Stimulated activated CD4-positive, alpha-beta T cell treated with anti-CD3 and anti-CD28 coated beads, Interleukin-4, amount 100 ng/mL, for 1 hour (primary cell): ENCODE measurements around the gene ETFA.

Source experiments
- DNase-seq: peaks from one replicate; pipeline ENCODE4 v3.0.0-alpha.2; 2020

Gene ETFA

DNA sequence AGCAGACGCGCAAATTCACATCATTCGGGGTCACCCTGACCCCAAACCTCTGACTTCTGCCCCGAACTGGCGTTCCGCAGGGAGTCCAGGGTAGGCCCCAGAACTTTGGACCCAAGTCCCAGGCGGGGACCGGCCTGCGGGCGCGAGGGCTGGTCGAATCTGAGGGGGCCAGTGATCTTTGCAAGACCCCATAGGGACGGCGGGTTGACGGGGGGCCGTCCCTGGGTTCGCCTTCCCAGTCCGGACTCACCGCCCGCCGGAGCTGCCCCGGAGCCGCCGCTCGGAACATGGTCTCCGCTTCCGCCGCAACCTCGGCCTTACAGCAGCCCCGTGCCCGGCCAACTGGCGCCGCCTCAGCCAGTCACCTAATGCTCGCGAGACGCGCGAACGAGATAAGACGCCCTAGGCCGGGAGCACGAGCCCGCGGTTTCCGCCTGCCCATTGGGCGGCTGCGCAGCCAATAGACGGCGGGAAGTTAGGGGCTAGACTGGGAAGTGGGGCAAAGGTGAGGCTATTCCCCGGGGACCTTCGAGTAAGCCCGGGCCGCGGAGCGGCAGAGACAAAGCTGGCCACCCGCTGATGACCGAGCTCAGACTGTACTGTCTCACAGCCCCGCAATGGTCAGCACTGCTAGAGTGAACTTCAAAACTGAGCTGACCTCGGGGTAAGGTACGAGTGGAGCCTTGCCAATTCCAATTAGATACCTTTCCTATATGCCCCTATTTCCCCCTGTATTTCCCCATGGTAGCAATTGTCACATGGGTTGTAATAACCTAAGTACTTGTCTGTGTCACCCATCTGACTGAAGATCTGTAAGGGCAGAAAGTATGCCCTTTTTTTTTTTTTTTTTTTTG lies at the start of gene ETFA:
TSS of gene ETFA (minus strand) at position 370 of the 854 bp plus-strand sequence. CDS start at position 289, 81 bp downstream.
- DNase-seq = peak; percentile 93

DNA sequence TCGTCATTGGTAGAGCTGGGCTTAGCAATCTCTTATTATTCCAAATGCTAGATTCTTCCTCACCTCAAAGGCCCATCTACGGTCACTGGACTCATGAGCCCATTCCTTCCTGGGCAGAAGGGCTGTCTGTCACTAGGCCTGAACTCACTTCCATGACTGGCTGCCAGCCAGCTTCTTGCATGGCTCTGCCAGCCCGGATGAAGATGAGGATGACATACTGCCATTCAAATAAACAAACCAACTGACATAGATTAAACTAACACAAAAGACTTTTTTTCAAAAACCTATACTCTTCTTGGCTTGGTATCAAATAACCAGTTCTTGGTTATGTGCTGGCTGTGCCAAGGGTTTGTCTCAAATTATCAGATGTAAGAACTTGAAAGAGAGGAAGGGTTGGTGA lies 49.1 kb upstream of the ETFA start:
- no peak for DNase-seq

DNA sequence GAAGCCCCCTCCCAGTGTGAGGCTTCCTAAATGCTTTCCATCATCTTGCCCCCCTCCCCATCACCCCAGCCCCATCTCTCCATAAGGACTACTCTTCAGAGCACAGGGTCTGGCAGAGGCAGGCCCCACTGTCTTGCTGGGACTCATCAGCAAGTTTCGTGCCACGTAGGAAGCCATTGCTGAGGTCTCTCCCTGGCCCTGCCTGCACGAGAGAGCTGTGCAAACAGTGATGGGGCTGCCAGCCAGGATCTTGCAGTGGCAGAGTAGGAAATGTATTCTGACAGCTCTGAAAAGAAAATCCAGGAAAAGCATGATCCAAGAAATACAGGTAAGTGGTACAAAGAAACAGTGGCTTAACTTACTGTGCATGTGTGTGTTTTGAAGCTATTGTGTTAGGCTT lies 47.9 kb upstream of the ETFA start:
- DNase-seq = no peak

DNA sequence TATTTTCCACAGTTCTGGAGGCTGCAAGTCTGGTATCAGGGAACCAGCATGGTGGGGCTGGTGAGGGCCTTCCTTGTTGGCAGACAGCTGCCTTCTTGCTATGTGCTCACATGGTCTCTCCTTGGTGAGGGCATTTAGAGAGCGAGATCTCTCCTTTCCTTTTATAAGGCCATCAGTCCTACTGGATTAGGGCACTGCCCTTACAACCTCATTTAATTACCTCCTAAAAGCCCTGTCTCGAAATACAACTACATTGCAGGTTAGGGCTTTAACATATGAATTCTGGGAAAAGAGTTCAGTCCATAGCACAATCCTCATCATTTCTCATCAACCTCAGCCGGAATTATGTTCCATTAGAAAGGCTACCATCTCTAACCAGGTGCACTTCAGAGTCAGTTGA lies 47.2 kb upstream of the ETFA start:
- DNase-seq = no peak

DNA sequence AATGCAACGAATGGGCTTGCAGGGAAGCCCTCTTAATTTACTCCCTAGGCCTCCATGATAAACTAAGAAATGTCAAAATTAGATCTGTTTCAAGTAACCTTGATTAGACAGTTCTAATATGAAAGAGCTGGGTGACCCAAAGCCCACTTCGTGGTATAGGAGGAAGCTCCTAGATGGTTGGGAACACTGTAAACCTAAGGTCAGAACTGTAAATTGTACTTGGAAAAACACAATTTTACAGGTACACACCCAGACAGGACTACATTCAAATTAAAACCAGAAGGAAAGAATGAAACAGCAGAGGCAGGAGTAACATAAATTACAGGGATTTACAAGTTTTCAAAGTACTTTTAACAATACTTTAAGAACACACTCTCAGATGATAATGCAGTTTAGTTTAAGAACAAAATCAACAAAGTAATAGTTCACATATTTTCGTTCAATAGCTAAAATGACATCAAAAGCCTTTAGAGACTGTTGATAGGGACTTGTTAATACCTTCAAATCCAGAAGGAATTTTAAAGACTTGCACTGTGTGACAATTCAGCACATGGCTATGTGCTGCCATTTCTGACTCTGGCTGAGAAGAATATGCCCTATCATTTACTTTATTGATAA lies 43.7 kb upstream of the ETFA start:
- no peak for DNase-seq

DNA sequence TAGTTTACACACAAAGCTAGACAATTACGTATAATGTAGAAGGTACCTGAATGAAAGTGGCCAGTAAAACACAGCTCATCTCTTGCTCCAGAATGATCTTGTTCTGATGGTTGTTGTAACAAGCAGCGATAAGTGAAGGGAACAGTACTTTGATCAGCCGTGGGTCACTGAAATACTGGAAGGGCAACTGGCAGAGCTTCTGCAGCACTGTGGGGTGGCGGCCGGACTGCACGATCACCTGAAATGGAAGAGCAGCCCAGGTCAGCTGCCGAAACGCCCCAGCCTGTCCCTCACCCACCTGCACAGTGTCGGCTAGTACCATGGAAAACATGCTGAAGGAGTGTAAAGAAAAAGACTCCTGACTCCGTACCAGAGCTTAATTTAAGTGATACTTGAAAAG lies 42.6 kb upstream of the ETFA start:
- DNase-seq = no peak

DNA sequence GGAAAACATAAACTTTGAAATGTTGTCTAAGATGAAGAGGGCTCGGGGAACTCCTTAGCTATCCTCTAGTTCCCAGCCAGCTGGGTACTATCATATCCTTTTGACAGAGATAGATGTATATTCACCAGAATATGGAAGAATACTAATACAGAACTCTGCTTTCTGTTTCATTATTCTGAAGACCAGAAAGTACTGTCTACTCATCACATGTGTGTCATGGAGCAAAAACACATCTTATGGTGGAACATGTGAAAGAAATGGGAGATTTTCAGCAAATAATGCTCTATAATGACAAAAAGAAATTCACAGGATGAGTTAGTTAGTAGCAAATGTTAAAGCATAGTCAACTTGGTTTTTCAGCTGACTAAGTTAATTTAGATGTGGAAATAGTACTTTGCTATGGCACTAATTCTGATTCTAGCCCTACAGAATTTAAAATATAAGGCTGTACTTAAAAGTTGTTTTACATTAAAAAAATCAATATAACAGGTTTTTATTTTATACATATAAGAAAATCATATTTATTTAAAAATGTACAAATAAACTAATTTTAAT lies 41.8 kb upstream of the ETFA start:
- no peak for DNase-seq

DNA sequence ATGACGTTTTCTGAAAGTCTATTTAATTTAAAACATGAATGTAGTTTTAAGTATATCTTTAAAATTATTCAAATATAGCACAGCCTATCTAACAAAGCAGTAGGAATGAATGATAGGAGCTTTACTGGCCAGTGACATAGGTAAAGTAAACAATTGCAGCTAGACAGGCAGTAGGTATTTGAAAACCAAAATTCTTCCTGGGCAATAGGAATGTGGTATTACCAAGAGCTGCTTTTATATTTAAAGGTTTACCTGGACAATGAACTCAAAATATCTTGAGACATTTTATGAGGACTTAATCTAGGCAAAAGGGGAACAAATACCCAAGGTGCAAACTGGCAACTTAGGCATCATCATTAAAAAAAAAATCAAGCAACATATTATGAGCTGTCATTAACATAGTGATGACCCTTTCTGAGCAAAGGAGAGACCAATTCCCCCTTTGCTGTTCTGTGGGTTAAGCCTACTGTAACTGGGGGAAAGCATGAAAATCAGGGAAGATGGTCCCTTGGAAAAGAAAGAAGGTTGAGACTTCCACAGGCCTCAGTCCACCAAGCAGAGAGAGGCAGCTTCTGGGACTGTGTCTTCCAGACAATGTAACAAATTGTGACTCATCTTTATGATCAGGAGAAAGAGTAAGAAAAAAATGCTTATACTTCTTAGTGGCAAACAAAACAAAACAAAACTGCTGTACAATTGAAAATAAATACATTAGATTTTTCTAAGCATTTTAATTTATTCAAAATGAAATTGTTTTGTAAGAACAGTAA lies 38.2 kb upstream of the ETFA start:
- DNase-seq = no peak

DNA sequence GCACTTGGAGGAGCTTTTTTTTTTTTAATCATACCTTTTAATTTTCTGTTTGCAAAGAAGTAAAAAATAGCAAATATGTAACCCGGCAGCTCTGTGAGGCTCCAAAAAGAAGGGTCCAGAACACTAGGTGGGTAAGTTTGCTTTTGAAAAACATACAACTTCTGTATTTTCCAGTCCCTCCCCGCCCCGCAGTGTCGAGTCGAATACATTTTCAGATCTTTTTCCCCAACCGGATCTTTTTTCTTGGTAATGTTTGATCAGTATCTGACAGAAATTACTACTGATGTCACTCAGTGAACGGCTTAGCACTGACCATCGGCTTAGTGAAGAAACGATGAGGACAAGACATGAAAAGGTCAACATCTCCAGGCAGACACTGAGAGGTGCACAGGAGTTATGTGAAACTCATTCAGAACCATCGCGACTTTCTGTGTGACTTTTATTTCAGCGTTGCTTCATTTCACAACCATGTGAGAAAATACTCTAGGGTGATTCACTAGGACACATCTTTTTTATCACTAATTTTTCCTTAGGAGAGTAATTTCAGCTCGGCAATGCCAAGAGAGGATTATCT lies 36.3 kb upstream of the ETFA start:
- no peak for DNase-seq

DNA sequence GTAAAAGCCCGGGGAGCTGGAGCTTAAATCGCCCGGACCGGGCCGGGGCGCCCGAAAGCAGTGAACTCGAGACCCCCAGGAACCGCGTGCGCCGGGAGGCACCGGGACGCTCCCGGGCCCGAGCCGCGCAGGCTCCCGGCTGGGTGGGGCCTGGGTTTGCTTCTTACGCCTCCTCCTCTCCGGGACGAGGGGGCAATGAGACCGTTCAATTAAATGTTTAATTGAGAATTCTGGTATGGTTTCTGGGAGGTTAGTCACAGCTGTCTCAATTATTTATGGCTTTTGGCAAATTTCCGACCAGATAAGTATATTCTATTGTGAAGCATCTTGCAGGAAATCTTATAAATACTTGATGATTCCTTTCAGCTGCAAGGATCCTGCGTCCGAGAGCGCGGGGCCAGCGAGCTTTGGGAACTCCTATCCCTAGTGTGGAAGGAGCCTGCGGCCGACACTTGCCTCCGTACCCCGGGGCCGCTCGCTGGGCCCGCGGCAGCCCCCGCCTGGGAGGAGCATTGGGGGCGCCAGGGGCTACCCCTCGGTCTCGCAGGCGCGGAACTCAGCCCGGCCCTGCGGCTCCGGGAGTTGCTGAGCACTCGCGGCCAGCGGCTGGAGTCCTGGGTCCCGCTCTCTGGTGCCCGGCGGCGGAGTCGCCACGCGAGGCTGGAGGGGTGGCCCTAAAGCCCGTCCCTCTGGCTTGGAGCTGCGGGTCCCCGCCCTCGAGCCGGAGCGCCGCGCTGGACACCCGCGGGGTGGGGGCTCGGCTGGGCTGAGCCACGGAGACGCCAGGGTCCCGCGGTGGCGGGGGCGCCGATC lies 35.6 kb upstream of the ETFA start:
- DNase-seq = no peak

DNA sequence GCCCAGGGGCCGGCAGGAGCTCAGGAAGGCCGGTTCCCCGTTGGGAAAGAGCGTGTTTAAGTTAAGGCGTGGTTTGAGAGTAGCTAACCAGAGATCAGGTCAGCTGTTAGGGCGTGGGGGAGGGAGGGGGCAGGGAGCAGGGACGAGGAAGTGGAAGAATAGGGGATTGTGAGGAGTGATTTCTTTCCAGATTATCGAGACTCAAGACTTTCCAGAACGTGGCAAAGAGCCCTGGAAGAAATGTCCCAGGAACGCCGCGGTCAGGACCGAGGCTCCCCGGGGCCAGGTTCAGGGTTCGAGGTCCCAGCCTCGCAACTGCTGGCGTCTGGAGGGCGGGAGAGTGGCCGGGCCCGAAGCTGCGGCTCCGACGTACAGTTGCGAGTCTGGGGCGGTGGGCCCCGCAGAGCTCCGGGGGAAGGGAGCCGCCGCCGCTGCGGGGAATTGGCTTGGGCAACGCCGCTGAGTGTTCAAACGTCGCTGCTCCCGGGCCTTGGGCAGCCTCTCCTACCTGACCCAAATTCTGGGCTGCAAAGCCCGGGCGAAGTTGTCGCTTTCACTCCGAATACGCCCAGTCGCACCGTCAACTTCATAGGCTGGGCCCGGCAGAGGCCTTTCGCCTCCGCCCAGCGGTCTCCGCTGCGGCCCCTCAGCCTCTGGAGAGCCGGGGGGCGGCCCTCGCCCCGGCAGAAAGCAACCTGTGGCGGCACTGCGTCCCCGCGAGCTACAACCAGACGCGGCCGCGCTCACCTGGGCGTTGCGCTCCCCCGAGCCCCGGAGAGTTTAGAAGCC lies 34.8 kb upstream of the ETFA start:
- DNase-seq = no peak

DNA sequence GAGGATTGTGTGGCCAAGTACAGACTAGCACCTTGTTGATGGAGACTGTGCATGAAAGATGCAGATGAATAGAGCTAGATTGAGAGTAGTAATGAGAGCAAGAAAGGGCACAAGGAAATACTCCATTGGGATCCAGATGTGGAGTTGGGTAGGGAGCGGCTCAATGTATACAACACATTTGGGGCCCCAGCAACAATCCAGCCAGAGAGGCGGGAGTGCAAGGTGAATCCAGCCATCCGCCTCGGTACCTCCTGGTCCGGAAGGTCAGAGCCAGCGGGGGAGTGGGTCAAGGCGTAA lies 34.3 kb upstream of the ETFA start:
- no peak for DNase-seq

DNA sequence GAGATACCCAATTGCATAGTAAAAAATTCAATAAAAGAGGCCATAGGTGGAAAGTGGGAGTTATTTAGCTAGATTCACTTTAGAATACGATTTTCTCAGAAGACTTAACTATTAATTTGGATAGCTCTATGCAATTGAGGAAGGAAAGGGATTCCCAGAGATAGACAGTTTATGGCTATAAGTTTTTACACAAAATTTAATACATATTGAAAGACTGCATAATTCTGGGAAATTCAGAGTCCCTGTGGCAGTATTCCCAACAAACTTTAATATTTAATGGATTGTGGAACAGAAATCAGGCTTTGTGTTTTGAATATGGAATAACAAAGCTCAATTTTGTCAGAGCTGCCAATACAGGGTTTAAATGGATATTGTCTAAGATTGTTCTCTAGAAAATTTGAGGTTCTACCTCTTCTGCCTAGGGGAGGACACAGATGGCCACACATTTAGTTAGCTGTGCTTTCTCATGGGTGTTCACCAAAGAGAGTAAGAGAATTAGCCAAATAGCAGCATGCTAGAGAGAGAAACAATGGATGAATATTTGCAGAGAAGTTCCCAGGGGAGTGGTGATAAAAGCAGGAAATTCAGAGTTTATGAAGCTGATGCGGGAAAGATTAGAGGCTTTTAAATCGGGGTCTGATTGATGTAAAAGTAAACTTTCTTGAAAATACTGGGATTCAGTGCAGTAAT lies 33.8 kb upstream of the ETFA start:
- no peak for DNase-seq

DNA sequence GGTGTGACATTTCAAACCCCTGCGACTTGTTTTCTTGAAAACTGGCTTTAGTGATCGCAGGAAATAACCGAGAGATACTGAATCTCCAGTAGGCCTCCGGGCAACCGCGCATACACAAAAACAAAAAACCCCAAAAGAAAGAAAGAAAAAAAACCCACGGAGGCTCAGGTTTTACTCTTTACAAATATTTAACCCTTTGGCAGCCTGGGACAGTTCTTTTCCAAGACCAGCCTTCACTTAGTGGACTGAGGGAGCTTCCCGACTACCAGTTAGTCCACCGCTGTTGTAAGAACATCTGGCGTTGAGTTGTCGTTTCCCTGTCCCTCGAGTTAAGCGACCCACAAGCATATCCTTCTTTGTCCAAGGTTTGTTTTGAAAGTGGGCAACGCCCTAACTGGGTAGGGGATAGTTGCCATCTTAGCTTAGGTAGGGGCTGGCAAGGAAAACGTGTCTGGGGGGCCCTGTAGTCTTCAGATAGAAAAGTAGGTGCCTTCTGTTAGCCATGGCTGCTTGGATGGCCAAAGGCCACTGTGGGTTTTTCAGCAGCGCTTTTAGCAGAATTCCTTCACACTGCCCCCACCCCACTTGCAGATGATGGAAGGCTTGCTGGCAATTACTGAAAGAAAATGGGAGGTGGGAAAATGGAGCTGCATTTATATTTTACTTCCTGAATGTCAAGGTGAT lies 32.2 kb upstream of the ETFA start:
- no peak for DNase-seq

DNA sequence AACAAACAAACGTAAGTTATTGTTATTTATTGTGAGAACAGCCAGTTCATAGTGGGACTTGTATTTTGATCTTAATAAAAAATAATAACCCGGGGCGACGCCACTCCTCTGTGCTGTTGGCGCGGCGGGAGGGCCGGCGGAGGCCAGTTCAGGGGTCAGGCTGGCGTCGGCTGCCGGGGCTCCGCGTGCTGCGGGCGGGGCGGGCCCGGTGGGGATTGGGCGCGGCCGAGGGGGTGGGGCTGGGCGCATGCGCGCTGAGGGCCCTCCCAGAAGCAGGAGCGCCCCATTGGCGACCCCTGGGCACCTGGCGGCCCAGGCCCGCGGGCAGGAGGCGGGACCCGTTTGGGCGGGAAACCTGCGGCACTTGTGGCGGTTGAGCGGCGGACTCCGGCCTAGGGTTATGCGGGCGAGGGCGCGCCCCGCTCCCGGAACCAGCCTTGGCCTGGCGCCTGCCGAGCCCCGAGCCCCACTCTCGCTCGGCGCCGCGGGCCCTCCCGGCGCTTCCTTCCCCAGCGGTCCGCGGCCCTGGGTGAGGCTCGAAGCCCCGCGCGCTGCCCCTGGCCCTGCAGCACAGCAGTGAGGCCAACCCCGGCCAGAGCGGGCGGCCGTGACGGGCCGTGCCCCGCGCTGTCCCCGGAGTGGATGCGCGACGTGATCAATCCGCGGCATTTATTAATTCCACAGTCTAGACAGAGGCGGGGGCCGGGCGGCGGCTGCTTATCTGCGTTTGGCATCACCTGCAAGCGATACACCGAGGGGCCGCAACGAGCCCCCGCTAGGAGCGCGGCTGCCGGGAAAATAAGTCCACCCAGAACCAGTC lies 31.3 kb upstream of the ETFA start:
- DNase-seq = no peak

DNA sequence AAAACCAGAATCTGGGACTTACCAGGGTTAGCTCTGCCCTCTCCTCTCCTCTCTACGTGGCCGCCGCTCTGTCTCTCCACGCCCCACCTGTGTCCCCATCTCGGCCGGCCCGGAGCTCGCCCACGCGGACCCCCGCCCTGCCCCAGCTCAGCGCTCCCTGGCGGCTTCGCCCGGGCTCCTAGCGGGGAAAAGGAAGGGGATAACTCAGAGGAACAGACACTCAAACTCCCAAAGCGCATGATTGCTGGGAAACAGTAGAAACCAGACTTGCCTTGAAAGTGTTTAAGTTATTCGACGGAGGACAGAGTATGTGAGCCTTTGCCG lies 30.8 kb upstream of the ETFA start:
- no peak for DNase-seq

DNA sequence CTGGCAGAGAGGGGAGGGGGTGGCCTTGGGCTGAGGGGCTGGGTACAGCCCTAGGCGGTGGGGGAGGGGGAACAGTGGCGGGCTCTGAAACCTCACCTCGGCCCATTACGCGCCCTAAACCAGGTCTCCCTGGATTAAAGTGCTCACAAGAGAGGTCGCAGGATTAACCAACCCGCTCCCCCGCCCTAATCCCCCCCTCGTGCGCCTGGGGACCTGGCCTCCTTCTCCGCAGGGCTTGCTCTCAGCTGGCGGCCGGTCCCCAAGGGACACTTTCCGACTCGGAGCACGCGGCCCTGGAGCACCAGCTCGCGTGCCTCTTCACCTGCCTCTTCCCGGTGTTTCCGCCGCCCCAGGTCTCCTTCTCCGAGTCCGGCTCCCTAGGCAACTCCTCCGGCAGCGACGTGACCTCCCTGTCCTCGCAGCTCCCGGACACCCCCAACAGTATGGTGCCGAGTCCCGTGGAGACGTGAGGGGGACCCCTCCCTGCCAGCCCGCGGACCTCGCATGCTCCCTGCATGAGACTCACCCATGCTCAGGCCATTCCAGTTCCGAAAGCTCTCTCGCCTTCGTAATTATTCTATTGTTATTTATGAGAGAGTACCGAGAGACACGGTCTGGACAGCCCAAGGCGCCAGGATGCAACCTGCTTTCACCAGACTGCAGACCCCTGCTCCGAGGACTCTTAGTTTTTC lies 30.2 kb upstream of the ETFA start:
- DNase-seq = no peak

DNA sequence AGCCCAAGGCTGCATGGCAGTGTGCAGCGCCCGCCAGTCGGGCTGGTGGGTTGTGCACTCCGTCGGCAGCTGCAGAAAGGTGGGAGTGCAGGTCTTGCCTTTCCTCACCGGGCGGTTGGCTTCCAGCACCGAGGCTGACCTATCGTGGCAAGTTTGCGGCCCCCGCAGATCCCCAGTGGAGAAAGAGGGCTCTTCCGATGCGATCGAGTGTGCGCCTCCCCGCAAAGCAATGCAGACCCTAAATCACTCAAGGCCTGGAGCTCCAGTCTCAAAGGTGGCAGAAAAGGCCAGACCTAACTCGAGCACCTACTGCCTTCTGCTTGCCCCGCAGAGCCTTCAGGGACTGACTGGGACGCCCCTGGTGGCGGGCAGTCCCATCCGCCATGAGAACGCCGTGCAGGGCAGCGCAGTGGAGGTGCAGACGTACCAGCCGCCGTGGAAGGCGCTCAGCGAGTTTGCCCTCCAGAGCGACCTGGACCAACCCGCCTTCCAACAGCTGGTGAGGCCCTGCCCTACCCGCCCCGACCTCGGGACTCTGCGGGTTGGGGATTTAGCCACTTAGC lies 29.6 kb upstream of the ETFA start:
- peak; percentile 50 for DNase-seq
